CD8-positive, alpha-beta memory T cell (primary cell): Measurements from ENCODE around the gene NPAS2. TPM values are rescaled to one million over a fixed set of nuclear protein-coding genes. Genes with fewer than 3 reads are reported as not detected.

ENCODE experiments used
- CTCF ChIA-PET: fragments of 350-600 bp; sonication (Branson Sonifier 250); formaldehyde crosslinking; loops from one replicate; lab custom pipeline; 2021; ENCODE audit warnings: antibody characterized with exemption; lab: Charles Lee
- POLR2A ChIA-PET: fragments of 350-600 bp; sonication (Branson Sonifier 250); formaldehyde crosslinking; loops from one replicate; lab custom pipeline; 2021; ENCODE audit warnings: antibody characterized with exemption; lab: Charles Lee
- DNase-seq, 5 donors: peaks; one replicate each; pipeline versions ENCODE4 v3.0.0 to v3.0.0-alpha.2; 2020 to 2022; ENCODE audit warnings: mixed read lengths in 1 of 5
- H3K27ac ChIP-seq: one replicate; pipeline ENCODE4 v1.7.0; 2013; ENCODE audit warnings: low read depth, mild to moderate bottlenecking, low read length, moderate library complexity
- H3K27me3 ChIP-seq: 2 replicates; pipeline ENCODE4 v1.7.0; 2013; ENCODE audit warnings: low read length, mild to moderate bottlenecking; ENCODE audit not compliant: insufficient read depth, poor library complexity, severe bottlenecking
- H3K36me3 ChIP-seq: 2 replicates; pipeline ENCODE4 v1.7.0; 2013; ENCODE audit warnings: mild to moderate bottlenecking, low read length, moderate library complexity; ENCODE audit not compliant: insufficient read depth
- H3K4me1 ChIP-seq: 2 replicates; pipeline ENCODE4 v1.7.0; 2013; ENCODE audit warnings: mild to moderate bottlenecking, low read length, moderate library complexity; ENCODE audit not compliant: insufficient read depth
- H3K4me3 ChIP-seq: 2 replicates; pipeline ENCODE4 v1.7.0; 2013; ENCODE audit warnings: mild to moderate bottlenecking, low read length
- H3K9me3 ChIP-seq: 2 replicates; pipeline ENCODE4 v1.7.0; 2013; ENCODE audit warnings: mild to moderate bottlenecking, low read length
- H3K27ac Mint-ChIP-seq, 8 donors: one replicate each; pipeline ENCODE4 v1.8.0; 2020 to 2021; ENCODE audit warnings: mixed read lengths in 8 of 8, mild to moderate bottlenecking in 6 of 8, inconsistent platforms in 3 of 8, moderate library complexity in 3 of 8
- H3K27me3 Mint-ChIP-seq, 2 donors: one replicate each; pipeline ENCODE4 v1.8.0; 2020 to 2021; ENCODE audit warnings: mixed read lengths in 2 of 2, mild to moderate bottlenecking in 1 of 2, moderate library complexity in 1 of 2
- H3K36me3 Mint-ChIP-seq, 3 donors: one replicate each; pipeline ENCODE4 v1.8.0; 2020 to 2021; ENCODE audit warnings: mixed read lengths in 3 of 3, inconsistent platforms in 1 of 3, mild to moderate bottlenecking in 1 of 3
- H3K4me1 Mint-ChIP-seq, 3 donors: one replicate each; pipeline ENCODE4 v1.8.0; 2020 to 2021; ENCODE audit warnings: mixed read lengths in 3 of 3, inconsistent platforms in 1 of 3, mild to moderate bottlenecking in 1 of 3
- H3K4me3 Mint-ChIP-seq, 7 donors: one replicate each; pipeline ENCODE4 v1.8.0; 2020 to 2021; ENCODE audit warnings: mixed read lengths in 7 of 7, mild to moderate bottlenecking in 6 of 7, moderate library complexity in 4 of 7, inconsistent platforms in 2 of 7
- H3K9me3 Mint-ChIP-seq, 5 donors: one replicate each; pipeline ENCODE4 v1.8.0; 2020 to 2022; ENCODE audit warnings: mixed read lengths in 5 of 5, mild to moderate bottlenecking in 3 of 5, moderate library complexity in 2 of 5, inconsistent platforms in 1 of 5
- polyA plus RNA-seq: library from polyadenylated mRNA; unstranded; fragments of 300-500 nt; fragmentation: Illumina TruSeq; gene quantifications from one replicate; pipeline ENCODE4 v1.2.3, GENCODE V29; 2021
- total RNA-seq, 2 experiments: library from RNA; stranded (reverse); gene quantifications; one replicate each; pipeline ENCODE4 v1.2.3, GENCODE V29; 2021

Gene NPAS2
- total and polyA plus RNA-seq, 3 experiments from 2014 or later, result 0.75 to 1.8 (median 1.1) TPM

- Histone ChIP-seq H3K27ac (no peak overlapping the region), H3K4me3 (no peak overlapping the region), H3K27me3 (no peaks in the 10 kb centered on the region), H3K4me1 (peaks cover 27% of the 10 kb centered on the region), H3K9me3 (no peaks in the 10 kb centered on the region), H3K36me3 (peaks cover 49% of the 10 kb centered on the region)
- Mint-ChIP-seq H3K4me3 (peak overlapping the region in 1 of 7 donors; percentile 63), H3K36me3 (peaks cover 0 to 83% (median 22%) of the 10 kb centered on the region in 3 donors), H3K27me3 (no peaks in the 10 kb centered on the region), H3K9me3 (no peaks in the 10 kb centered on the region), H3K27ac (peak overlapping the region in 6 of 8 donors; percentile 11 to 76 (median 54)), H3K4me1 (peaks cover 55 to 74% (median 72%) of the 10 kb centered on the region in 3 donors)
- no peak for DNase-seq
- CTCF ChIA-PET, result no interaction called here
- POLR2A ChIA-PET, result no interaction called here
Measured at GRCh38 chr2:101006065-101006715, 186.3 kb downstream of the NPAS2 start.

DNA sequence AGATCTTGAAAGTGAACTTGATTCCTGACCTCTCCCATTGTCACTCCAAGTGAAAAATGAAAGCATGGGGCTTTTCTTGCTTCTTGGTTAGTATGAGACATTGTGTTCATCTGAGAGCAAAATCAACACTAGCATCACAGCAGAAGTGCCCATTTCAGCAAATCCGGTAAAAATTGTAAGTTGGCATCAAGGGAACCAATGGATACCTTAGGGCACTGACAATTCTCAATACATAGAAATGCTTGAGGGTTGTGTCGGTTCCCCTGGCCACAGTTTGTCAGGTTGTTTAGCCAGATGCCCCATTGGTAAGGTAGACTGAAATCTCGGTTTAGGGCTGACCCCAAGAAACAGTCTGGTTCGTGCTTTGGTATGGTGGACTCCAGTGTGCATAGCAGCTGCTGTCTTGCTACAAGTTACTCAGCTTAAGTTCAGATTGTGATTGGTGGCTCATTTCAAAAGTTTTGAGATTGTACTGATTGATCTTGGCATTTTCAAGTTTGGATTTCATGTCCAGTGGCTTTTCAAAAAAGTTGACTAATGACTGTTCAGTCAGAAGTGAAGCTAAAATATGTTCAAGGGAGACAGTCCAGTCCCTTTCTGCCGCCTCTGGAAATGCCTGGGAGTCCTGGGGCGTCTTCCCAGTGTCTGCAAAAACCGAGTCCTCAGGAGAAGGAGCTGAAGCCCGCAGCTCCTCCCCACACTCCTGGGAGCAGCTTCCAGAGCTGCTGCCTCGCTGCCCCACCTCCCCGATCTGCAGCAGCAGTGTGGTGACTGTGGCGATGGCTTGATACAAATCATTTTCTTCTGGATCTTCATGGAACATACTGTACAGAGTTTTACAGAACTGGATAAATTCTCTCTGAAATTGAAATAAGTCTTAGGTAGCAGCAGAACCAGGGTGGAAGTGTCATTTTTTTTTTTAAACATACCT, 187.7 kb downstream of the NPAS2 start:
- Mint-ChIP-seq H3K27ac (peak overlapping the region in 6 of 8 donors; percentile 14 to 79 (median 72)), H3K9me3 (no peaks in the 10 kb centered on the region), H3K36me3 (peaks cover 0 to 84% (median 20%) of the 10 kb centered on the region in 3 donors), H3K27me3 (no peaks in the 10 kb centered on the region), H3K4me1 (peaks cover 51 to 77% (median 67%) of the 10 kb centered on the region in 3 donors), H3K4me3 (no peak overlapping the region)
- ChIA-PET POLR2A (no interaction called here), CTCF (interaction anchor here (0.8 to 1.7 kb wide), 3 partner anchors 13 to 198 kb away, joined by 3 to 4 read pairs (median 3); no protein-coding TSS in a partner anchor)
- Histone ChIP-seq H3K27ac (no peak overlapping the region), H3K36me3 (peaks cover 48% of the 10 kb centered on the region), H3K27me3 (no peaks in the 10 kb centered on the region), H3K4me3 (no peak overlapping the region), H3K9me3 (no peaks in the 10 kb centered on the region), H3K4me1 (peaks cover 23% of the 10 kb centered on the region)
- DNase-seq, result no peak

GRCh38 chr2:101011152-101011551, 191.2 kb downstream of the NPAS2 start:
- Mint-ChIP-seq H3K4me1 (peaks cover 23 to 45% (median 33%) of the 10 kb centered on the region in 3 donors), H3K27ac (peak overlapping the region in 4 of 8 donors; percentile 12 to 66 (median 37)), H3K4me3 (no peak overlapping the region), H3K27me3 (no peaks in the 10 kb centered on the region), H3K36me3 (peaks cover 0 to 61% (median 10%) of the 10 kb centered on the region in 3 donors), H3K9me3 (no peaks in the 10 kb centered on the region)
- no peaks in the 10 kb centered on the region for H3K9me3 ChIP-seq
- no peak overlapping the region for H3K4me3 ChIP-seq
- ChIA-PET CTCF (no interaction called here), POLR2A (no interaction called here)
- no peaks in the 10 kb centered on the region for H3K4me1 ChIP-seq
- no peaks in the 10 kb centered on the region for H3K27me3 ChIP-seq
- DNase-seq, result no peak
- H3K36me3 ChIP-seq, result peaks cover 14% of the 10 kb centered on the region
- H3K27ac ChIP-seq, result no peak overlapping the region

GRCh38 chr2:101012054-101012705, 192.2 kb downstream of the NPAS2 start:
- H3K9me3 Mint-ChIP-seq, result no peaks in the 10 kb centered on the region
- no peak overlapping the region for H3K27ac ChIP-seq
- no peaks in the 10 kb centered on the region for H3K27me3 ChIP-seq
- ChIA-PET CTCF (interaction anchor here (0.7 to 1.5 kb wide), 11 partner anchors 9 to 402 kb away, joined by 3 to 11 read pairs (median 4); partner anchors contain the start of gene RPL31), POLR2A (no interaction called here)
- H3K4me1 ChIP-seq, result no peaks in the 10 kb centered on the region
- H3K4me3 ChIP-seq, result no peak overlapping the region
- H3K27me3 Mint-ChIP-seq, result no peaks in the 10 kb centered on the region
- H3K27ac Mint-ChIP-seq, result peak overlapping the region in 4 of 8 donors; percentile 12 to 46 (median 34)
- H3K36me3 ChIP-seq, result peaks cover 5% of the 10 kb centered on the region
- no peak overlapping the region for H3K4me3 Mint-ChIP-seq
- no peaks in the 10 kb centered on the region for H3K9me3 ChIP-seq
- H3K4me1 Mint-ChIP-seq, result peaks cover 22 to 39% (median 24%) of the 10 kb centered on the region in 3 donors
- no peak for DNase-seq
- peaks cover 0 to 51% (median 10%) of the 10 kb centered on the region in 3 donors for H3K36me3 Mint-ChIP-seq

DNA sequence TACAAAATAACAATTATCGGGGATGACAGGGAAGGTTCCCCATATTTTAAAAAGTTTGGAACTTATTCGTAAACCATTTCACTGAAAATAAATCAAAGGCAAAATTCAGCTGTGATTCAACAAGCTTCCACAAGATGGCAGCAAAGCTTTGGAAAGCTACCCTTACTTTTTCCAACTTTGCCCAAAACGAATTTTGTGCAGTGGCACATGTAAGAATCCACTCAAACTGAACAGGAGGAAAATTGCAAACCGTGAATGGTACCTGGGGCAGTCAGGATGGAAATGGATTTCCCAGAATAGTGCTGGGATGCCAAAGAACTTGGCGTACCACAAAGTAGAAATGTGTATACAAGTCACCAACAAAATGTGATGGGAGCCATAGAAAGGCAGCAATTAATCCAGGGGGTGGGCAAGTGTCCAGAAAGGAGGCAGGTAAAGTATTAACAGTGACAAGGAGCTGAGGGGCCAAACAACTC, 192.8 kb downstream of the NPAS2 start:
- POLR2A ChIA-PET, result no interaction called here
- H3K27ac ChIP-seq, result no peak overlapping the region

GRCh38 chr2:101014264-101014857, 194.4 kb downstream of the NPAS2 start:
- Mint-ChIP-seq H3K27me3 (no peaks in the 10 kb centered on the region), H3K9me3 (no peaks in the 10 kb centered on the region), H3K4me3 (no peak overlapping the region), H3K4me1 (peaks cover 8 to 20% (median 11%) of the 10 kb centered on the region in 3 donors), H3K27ac (peak overlapping the region in 1 of 8 donors; percentile 45), H3K36me3 (peaks cover 0 to 45% (median 7%) of the 10 kb centered on the region in 3 donors)
- no peaks in the 10 kb centered on the region for H3K36me3 ChIP-seq
- DNase-seq, result no peak
- no peaks in the 10 kb centered on the region for H3K27me3 ChIP-seq
- H3K9me3 ChIP-seq, result no peaks in the 10 kb centered on the region
- CTCF ChIA-PET, result interaction anchor here (0.7 to 1.0 kb wide), 2 partner anchors 47 to 193 kb away, joined by 3 read pairs; no protein-coding TSS in a partner anchor
- POLR2A ChIA-PET, result no interaction called here
- H3K4me3 ChIP-seq, result no peak overlapping the region
- no peaks in the 10 kb centered on the region for H3K4me1 ChIP-seq
- H3K27ac ChIP-seq, result no peak overlapping the region

More for the DNA sequence above, 192.8 kb downstream of the NPAS2 start:
- Histone ChIP-seq H3K27me3 (no peaks in the 10 kb centered on the region), H3K36me3 (no peaks in the 10 kb centered on the region), H3K4me3 (no peak overlapping the region), H3K4me1 (no peaks in the 10 kb centered on the region), H3K9me3 (no peaks in the 10 kb centered on the region)
- peaks cover 0 to 47% (median 8%) of the 10 kb centered on the region in 3 donors for H3K36me3 Mint-ChIP-seq
- CTCF ChIA-PET, result interaction anchor here (0.7 to 1.5 kb wide), 11 partner anchors 9 to 403 kb away, joined by 3 to 11 read pairs (median 4); partner anchors contain the start of gene RPL31
- peak in 3 of 5 donors; percentile 21 to 38 (median 23) for DNase-seq
- peaks cover 17 to 33% (median 18%) of the 10 kb centered on the region in 3 donors for H3K4me1 Mint-ChIP-seq
- no peak overlapping the region for H3K4me3 Mint-ChIP-seq
- H3K27ac Mint-ChIP-seq, result peak overlapping the region in 2 of 8 donors; percentile 12 to 40
- H3K9me3 Mint-ChIP-seq, result no peaks in the 10 kb centered on the region
- H3K27me3 Mint-ChIP-seq, result no peaks in the 10 kb centered on the region

DNA sequence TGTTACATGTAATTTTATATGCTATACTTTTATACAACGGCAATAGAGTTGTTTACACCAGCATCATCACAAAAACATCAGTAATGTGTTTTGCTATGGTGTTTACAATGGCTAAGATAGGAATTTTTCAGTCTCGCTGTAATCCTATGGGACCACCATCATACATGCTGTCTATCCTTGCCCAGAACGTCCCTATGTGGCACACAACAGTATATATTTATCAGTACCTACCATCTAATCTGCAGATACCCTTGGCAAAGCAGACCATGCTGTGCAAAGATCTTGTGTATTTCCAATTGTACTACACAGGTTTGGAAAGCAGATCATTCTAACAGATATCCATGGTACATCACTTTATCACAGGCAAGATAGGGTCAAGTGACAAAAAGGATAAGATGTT, 197.4 kb downstream of the NPAS2 start:
- H3K27ac Mint-ChIP-seq, result no peak overlapping the region
- peaks cover 4 to 7% (median 6%) of the 10 kb centered on the region in 3 donors for H3K4me1 Mint-ChIP-seq
- POLR2A ChIA-PET, result no interaction called here
- no peak overlapping the region for H3K4me3 Mint-ChIP-seq
- Histone ChIP-seq H3K9me3 (no peaks in the 10 kb centered on the region), H3K4me3 (no peak overlapping the region), H3K4me1 (no peaks in the 10 kb centered on the region), H3K27ac (no peak overlapping the region), H3K36me3 (no peaks in the 10 kb centered on the region), H3K27me3 (no peaks in the 10 kb centered on the region)
- H3K27me3 Mint-ChIP-seq, result no peaks in the 10 kb centered on the region
- peaks cover 0 to 39% (median 10%) of the 10 kb centered on the region in 3 donors for H3K36me3 Mint-ChIP-seq
- H3K9me3 Mint-ChIP-seq, result no peaks in the 10 kb centered on the region
- CTCF ChIA-PET, result no interaction called here
- DNase-seq, result no peak
